ENCODE measurements around the gene ZSWIM4. TPM values are rescaled to one million over a fixed set of nuclear protein-coding genes. Genes with fewer than 3 reads are reported as not detected.

The ZSWIM4 gene
- total and polyA plus RNA-seq, 2 of the 13 experiments (the other 11 are each of a cell fraction or from before 2014, with no cell fraction given) = 0.33 to 0.86 TPM

DNA sequence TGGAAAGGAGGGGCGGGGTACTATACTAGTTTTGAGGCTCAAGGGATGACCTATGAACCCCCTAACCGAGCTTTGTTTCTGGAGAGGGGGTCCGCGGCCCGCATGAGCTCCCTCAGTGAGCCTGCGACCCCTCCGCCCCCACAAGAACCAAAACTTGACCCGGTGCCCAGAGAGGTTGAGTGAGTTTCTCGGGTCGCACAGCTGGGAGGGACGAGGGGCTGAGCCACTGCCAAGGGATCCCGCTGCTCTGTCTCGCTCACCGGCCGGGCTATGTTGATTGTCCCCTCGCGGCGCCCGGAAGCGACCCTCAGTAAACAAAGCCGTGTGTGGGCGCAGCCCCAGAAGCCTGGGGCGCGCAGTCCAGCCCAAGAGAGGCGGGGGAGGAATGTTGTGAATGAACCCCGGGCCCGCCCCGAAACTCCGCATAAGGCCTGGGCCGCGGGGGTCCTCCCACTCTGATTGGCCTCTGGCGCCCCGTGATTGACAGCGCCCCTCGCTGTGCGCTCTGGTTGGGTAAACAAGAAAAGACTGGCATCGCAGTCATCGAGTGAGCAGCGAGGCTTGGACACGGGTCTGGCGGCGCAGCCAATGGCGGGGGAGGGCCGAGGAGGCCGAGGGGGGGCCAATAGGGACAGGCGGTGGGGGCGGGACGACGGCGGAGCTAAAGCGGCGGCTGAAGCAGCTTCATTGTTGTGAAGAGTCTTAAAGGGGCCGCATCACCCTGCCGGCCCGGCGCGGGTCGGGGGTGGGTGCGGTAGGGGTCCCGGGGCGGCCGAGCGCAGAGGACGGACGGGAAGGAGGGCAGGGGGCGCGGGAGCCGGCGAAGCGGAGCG is at the start of gene ZSWIM4 (continued):
- TF ChIP-seq, protein P1, sequence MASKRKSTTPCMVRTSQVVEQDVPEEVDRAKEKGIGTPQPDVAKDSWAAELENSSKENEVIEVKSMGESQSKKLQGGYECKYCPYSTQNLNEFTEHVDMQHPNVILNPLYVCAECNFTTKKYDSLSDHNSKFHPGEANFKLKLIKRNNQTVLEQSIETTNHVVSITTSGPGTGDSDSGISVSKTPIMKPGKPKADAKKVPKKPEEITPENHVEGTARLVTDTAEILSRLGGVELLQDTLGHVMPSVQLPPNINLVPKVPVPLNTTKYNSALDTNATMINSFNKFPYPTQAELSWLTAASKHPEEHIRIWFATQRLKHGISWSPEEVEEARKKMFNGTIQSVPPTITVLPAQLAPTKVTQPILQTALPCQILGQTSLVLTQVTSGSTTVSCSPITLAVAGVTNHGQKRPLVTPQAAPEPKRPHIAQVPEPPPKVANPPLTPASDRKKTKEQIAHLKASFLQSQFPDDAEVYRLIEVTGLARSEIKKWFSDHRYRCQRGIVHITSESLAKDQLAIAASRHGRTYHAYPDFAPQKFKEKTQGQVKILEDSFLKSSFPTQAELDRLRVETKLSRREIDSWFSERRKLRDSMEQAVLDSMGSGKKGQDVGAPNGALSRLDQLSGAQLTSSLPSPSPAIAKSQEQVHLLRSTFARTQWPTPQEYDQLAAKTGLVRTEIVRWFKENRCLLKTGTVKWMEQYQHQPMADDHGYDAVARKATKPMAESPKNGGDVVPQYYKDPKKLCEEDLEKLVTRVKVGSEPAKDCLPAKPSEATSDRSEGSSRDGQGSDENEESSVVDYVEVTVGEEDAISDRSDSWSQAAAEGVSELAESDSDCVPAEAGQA (IDR thresholded peaks at IDR 0.05; ENCODE audit: low read depth) = no peak
- TF ChIP-seq, protein P1 (CRISPR knock-in tag; IDR thresholded peaks at IDR 0.05; ENCODE audit: borderline replicate concordance) = no peak
- TF ChIP-seq KLF16 (CRISPR knock-in tag; IDR thresholded peaks at IDR 0.05) (peak in 1 of 2 experiments; percentile 58; a peak in 1 of 4 replicates), ZNF674 (CRISPR knock-in tag; IDR thresholded peaks at IDR 0.05; ENCODE audit: low read depth) (no peak), GATAD2A (CRISPR knock-in tag; IDR thresholded peaks at IDR 0.05) (peak; percentile 53), ZNF607 (CRISPR knock-in tag; IDR thresholded peaks at IDR 0.05; ENCODE audit: borderline replicate concordance) (0 out of 2 replicates have a peak, but pooled peaks have one; percentile 26), ZNF75D (CRISPR knock-in tag; IDR thresholded peaks at IDR 0.05; ENCODE audit: borderline replicate concordance) (no peak), MIER2 (CRISPR knock-in tag; IDR thresholded peaks at IDR 0.05) (no peak), ZNF724P (CRISPR knock-in tag; IDR thresholded peaks at IDR 0.05; ENCODE audit: borderline replicate concordance) (no peak), PHF8 (CRISPR knock-in tag; IDR thresholded peaks at IDR 0.05) (peak; percentile 47)
- TF ChIP-seq, protein P2, sequence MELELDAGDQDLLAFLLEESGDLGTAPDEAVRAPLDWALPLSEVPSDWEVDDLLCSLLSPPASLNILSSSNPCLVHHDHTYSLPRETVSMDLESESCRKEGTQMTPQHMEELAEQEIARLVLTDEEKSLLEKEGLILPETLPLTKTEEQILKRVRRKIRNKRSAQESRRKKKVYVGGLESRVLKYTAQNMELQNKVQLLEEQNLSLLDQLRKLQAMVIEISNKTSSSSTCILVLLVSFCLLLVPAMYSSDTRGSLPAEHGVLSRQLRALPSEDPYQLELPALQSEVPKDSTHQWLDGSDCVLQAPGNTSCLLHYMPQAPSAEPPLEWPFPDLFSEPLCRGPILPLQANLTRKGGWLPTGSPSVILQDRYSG (CRISPR knock-in tag; IDR thresholded peaks at IDR 0.05) = no peak
- TF ChIP-seq, protein P3, sequence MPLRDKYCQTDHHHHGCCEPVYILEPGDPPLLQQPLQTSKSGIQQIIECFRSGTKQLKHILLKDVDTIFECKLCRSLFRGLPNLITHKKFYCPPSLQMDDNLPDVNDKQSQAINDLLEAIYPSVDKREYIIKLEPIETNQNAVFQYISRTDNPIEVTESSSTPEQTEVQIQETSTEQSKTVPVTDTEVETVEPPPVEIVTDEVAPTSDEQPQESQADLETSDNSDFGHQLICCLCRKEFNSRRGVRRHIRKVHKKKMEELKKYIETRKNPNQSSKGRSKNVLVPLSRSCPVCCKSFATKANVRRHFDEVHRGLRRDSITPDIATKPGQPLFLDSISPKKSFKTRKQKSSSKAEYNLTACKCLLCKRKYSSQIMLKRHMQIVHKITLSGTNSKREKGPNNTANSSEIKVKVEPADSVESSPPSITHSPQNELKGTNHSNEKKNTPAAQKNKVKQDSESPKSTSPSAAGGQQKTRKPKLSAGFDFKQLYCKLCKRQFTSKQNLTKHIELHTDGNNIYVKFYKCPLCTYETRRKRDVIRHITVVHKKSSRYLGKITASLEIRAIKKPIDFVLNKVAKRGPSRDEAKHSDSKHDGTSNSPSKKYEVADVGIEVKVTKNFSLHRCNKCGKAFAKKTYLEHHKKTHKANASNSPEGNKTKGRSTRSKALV (CRISPR knock-in tag; IDR thresholded peaks at IDR 0.05) = peak; percentile 60; the same call in 1 of the 2 replicates
- TF ChIP-seq, protein P4, sequence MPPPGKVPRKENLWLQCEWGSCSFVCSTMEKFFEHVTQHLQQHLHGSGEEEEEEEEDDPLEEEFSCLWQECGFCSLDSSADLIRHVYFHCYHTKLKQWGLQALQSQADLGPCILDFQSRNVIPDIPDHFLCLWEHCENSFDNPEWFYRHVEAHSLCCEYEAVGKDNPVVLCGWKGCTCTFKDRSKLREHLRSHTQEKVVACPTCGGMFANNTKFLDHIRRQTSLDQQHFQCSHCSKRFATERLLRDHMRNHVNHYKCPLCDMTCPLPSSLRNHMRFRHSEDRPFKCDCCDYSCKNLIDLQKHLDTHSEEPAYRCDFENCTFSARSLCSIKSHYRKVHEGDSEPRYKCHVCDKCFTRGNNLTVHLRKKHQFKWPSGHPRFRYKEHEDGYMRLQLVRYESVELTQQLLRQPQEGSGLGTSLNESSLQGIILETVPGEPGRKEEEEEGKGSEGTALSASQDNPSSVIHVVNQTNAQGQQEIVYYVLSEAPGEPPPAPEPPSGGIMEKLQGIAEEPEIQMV (CRISPR knock-in tag; IDR thresholded peaks at IDR 0.05; ENCODE audit: low read depth) = no peak
- TF ChIP-seq, protein P5, sequence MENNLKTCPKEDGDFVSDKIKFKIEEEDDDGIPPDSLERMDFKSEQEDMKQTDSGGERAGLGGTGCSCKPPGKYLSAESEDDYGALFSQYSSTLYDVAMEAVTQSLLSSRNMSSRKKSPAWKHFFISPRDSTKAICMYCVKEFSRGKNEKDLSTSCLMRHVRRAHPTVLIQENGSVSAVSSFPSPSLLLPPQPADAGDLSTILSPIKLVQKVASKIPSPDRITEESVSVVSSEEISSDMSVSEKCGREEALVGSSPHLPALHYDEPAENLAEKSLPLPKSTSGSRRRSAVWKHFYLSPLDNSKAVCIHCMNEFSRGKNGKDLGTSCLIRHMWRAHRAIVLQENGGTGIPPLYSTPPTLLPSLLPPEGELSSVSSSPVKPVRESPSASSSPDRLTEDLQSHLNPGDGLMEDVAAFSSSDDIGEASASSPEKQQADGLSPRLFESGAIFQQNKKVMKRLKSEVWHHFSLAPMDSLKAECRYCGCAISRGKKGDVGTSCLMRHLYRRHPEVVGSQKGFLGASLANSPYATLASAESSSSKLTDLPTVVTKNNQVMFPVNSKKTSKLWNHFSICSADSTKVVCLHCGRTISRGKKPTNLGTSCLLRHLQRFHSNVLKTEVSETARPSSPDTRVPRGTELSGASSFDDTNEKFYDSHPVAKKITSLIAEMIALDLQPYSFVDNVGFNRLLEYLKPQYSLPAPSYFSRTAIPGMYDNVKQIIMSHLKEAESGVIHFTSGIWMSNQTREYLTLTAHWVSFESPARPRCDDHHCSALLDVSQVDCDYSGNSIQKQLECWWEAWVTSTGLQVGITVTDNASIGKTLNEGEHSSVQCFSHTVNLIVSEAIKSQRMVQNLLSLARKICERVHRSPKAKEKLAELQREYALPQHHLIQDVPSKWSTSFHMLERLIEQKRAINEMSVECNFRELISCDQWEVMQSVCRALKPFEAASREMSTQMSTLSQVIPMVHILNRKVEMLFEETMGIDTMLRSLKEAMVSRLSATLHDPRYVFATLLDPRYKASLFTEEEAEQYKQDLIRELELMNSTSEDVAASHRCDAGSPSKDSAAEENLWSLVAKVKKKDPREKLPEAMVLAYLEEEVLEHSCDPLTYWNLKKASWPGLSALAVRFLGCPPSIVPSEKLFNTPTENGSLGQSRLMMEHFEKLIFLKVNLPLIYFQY (CRISPR knock-in tag; IDR thresholded peaks at IDR 0.05; ENCODE audit: borderline replicate concordance) = no peak
